Liver (tissue), 9 donors: ENCODE measurements around the gene SLC1A5. TPM values are rescaled to one million over a fixed set of nuclear protein-coding genes. Genes with fewer than 3 reads are reported as not detected.

Source experiments
- DNase-seq: peaks from one replicate; pipeline ENCODE4 v3.0.0-alpha.2; 2017; ENCODE audit warnings: low spot score
- H3K27ac ChIP-seq, 2 donors: one replicate each; pipeline ENCODE4 v1.7.0; 2013; ENCODE audit warnings: inconsistent platforms in 2 of 2, low read length in 2 of 2, control low read depth in 1 of 2, low read depth in 1 of 2, mild to moderate bottlenecking in 1 of 2
- H3K27me3 ChIP-seq, 4 donors: one replicate each; pipeline versions ENCODE4 v1.6.1 to v1.7.0; 2013; ENCODE audit warnings: low read length in 3 of 4, inconsistent platforms in 1 of 4, mild to moderate bottlenecking in 1 of 4, moderate library complexity in 1 of 4; ENCODE audit not compliant: control insufficient read depth in 4 of 4, insufficient read depth in 4 of 4
- H3K36me3 ChIP-seq, 4 donors: one replicate each; pipeline versions ENCODE4 v1.6.1 to v1.7.0; 2013; ENCODE audit warnings: low read length in 3 of 4, mild to moderate bottlenecking in 3 of 4, low read depth in 1 of 4, moderate library complexity in 1 of 4; ENCODE audit not compliant: control insufficient read depth in 4 of 4, insufficient read depth in 3 of 4
- H3K4me1 ChIP-seq, 4 donors: one replicate each; pipeline versions ENCODE4 v1.6.1 to v1.7.0; 2013; ENCODE audit warnings: low read length in 3 of 4, mild to moderate bottlenecking in 3 of 4, moderate library complexity in 1 of 4; ENCODE audit not compliant: control insufficient read depth in 4 of 4, insufficient read depth in 4 of 4
- H3K4me3 ChIP-seq, 3 donors: one replicate each; pipeline versions ENCODE4 v1.6.1 to v1.7.0; 2013; ENCODE audit warnings: low read length in 3 of 3, control low read depth in 1 of 3, low read depth in 1 of 3, mild to moderate bottlenecking in 1 of 3
- H3K9ac ChIP-seq, 2 donors: one replicate each; pipeline ENCODE4 v1.7.0; 2013; ENCODE audit warnings: low read length in 2 of 2, mild to moderate bottlenecking in 2 of 2, moderate library complexity in 2 of 2, control low read depth in 1 of 2, low read depth in 1 of 2
- H3K9me3 ChIP-seq, 4 donors: one replicate each; pipeline versions ENCODE4 v1.6.1 to v1.7.0; 2013; ENCODE audit warnings: low read length in 3 of 4; ENCODE audit not compliant: control insufficient read depth in 4 of 4
- EGR1 ChIP-seq, 2 donors: IDR thresholded peaks; 2 replicates each; pipeline ENCODE4 v1.6.1; 2016 to 2018; ENCODE audit warnings: antibody characterized with exemption in 2 of 2, low read depth in 2 of 2
- FOXA2 ChIP-seq: IDR thresholded peaks from 2 replicates; pipeline ENCODE4 v1.6.1; 2016; ENCODE audit warnings: antibody characterized with exemption
- GABPA ChIP-seq, 2 donors: IDR thresholded peaks in 1 of 2; conservative IDR thresholded peaks in 1 of 2; 2 replicates each; pipeline ENCODE4 v1.6.1; 2016; ENCODE audit warnings: antibody characterized with exemption in 2 of 2, mild to moderate bottlenecking in 1 of 2, moderate library complexity in 1 of 2
- HNF4A ChIP-seq, 2 donors: conservative IDR thresholded peaks; 2 replicates each; pipeline ENCODE4 v1.6.1; 2016; ENCODE audit warnings: antibody characterized with exemption in 2 of 2, mild to moderate bottlenecking in 2 of 2
- HNF4G ChIP-seq: IDR thresholded peaks from 2 replicates; pipeline ENCODE4 v1.6.1; 2016; ENCODE audit warnings: antibody characterized with exemption
- NR2F2 ChIP-seq: IDR thresholded peaks from 2 replicates; pipeline ENCODE4 v1.6.1; 2016; ENCODE audit warnings: antibody characterized with exemption
- SP1 ChIP-seq: IDR thresholded peaks from 2 replicates; pipeline ENCODE4 v1.6.1; 2018; ENCODE audit warnings: antibody characterized with exemption, mild to moderate bottlenecking
- TAF1 ChIP-seq: conservative IDR thresholded peaks from 2 replicates; pipeline ENCODE4 v1.6.1; 2016; ENCODE audit warnings: antibody characterized with exemption, mild to moderate bottlenecking
- YY1 ChIP-seq: IDR thresholded peaks from 2 replicates; pipeline ENCODE4 v1.6.1; 2016; ENCODE audit warnings: antibody characterized with exemption, mild to moderate bottlenecking
- WGBS: extraction: QIAGEN DNeasy Blood & Tissue Kit; methylation state at CpG from one replicate; pipeline ENCODE4 v1.1.7; 2013; 5-methylcytosine and 5-hydroxymethylcytosine counted together
- polyA plus RNA-seq, 2 donors: library from polyadenylated mRNA; stranded (reverse) in 1 of 2; unstranded in 1 of 2; fragments of 200-250 nt in 1 of 2; fragments of >200 nt in 1 of 2; fragmentation: Nextera tagmentation in 1 of 2; extraction: Ambion mirVana in 1 of 2; gene quantifications; one replicate each; pipeline versions ENCODE4 v1.2.1 to v1.2.3, GENCODE V29; 2013 to 2015
- total RNA-seq, 2 donors: library from RNA; depleted of rRNA; stranded (reverse); fragments of >200 nt; gene quantifications; one replicate each; pipeline ENCODE4 v1.2.3, GENCODE V29; 2014
- TF ChIP-seq, protein P1 (sequence below): fragments of 150-350 bp; IDR thresholded peaks from 2 replicates; pipeline ENCODE4 v1.5.1; 2017; ENCODE audit warnings: improper control_type of control experiment, low read depth, low read length; ENCODE audit not compliant: missing input control
- TF ChIP-seq, protein P2 (sequence below): IDR thresholded peaks from 2 replicates; pipeline ENCODE4 v1.6.1; 2016; ENCODE audit warnings: antibody characterized with exemption
- TF ChIP-seq, protein P3 (sequence below): IDR thresholded peaks from 2 replicates; pipeline ENCODE4 v1.6.1; 2016; ENCODE audit warnings: antibody characterized with exemption
- donor health status: healthy.
- donor health status: healthy.
- donor health status: healthy.
- donor health status: healthy.
- donor health status: healthy.

The SLC1A5 gene
- total and polyA plus RNA-seq, 4 donors = 1.5 to 90.8 (median 6.1) TPM

DNA sequence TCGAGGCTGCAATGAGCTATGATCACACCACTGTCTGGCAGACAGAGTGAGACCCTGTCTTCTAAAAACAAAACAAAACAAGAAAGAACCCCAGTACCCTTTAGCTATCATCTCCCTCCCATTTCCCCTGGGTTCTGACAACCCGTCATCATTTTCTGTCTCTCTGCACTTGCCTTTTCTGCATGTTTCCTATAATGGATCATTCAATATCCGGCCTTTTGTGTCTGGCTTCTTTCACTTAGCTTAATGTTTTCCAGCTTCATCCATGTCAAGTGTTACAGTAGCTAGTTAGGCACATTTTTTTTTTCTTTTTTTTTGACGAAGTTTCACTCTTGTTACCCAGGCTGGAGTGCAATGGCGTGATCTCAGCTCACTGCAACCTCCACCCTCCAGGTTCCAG is 45.7 kb upstream of the SLC1A5 start:
- no peaks in the 10 kb centered on the region for H3K27me3 ChIP-seq
- H3K4me1 ChIP-seq = peaks cover 0 to 10% (median 6%) of the 10 kb centered on the region in 4 donors
- H3K27ac ChIP-seq = no peak overlapping the region
- TF ChIP-seq, protein P1, sequence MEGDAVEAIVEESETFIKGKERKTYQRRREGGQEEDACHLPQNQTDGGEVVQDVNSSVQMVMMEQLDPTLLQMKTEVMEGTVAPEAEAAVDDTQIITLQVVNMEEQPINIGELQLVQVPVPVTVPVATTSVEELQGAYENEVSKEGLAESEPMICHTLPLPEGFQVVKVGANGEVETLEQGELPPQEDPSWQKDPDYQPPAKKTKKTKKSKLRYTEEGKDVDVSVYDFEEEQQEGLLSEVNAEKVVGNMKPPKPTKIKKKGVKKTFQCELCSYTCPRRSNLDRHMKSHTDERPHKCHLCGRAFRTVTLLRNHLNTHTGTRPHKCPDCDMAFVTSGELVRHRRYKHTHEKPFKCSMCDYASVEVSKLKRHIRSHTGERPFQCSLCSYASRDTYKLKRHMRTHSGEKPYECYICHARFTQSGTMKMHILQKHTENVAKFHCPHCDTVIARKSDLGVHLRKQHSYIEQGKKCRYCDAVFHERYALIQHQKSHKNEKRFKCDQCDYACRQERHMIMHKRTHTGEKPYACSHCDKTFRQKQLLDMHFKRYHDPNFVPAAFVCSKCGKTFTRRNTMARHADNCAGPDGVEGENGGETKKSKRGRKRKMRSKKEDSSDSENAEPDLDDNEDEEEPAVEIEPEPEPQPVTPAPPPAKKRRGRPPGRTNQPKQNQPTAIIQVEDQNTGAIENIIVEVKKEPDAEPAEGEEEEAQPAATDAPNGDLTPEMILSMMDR = no peak
- TF ChIP-seq, protein P2, sequence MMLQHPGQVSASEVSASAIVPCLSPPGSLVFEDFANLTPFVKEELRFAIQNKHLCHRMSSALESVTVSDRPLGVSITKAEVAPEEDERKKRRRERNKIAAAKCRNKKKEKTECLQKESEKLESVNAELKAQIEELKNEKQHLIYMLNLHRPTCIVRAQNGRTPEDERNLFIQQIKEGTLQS = no peak
- TF ChIP-seq, protein P3, sequence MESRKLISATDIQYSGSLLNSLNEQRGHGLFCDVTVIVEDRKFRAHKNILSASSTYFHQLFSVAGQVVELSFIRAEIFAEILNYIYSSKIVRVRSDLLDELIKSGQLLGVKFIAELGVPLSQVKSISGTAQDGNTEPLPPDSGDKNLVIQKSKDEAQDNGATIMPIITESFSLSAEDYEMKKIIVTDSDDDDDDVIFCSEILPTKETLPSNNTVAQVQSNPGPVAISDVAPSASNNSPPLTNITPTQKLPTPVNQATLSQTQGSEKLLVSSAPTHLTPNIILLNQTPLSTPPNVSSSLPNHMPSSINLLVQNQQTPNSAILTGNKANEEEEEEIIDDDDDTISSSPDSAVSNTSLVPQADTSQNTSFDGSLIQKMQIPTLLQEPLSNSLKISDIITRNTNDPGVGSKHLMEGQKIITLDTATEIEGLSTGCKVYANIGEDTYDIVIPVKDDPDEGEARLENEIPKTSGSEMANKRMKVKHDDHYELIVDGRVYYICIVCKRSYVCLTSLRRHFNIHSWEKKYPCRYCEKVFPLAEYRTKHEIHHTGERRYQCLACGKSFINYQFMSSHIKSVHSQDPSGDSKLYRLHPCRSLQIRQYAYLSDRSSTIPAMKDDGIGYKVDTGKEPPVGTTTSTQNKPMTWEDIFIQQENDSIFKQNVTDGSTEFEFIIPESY = no peak
- TF ChIP-seq HNF4G = no peak
- no peak for TF ChIP-seq TAF1
- TF ChIP-seq FOXA2 = no peak
- no peak overlapping the region for H3K9ac ChIP-seq
- DNase-seq = no peak
- 81% methylated on average over 5 of the region's 5 CpGs for WGBS
- no peaks in the 10 kb centered on the region for H3K9me3 ChIP-seq
- peaks cover 0 to 9% (median 3%) of the 10 kb centered on the region in 4 donors for H3K36me3 ChIP-seq
- no peak overlapping the region for H3K4me3 ChIP-seq

DNA sequence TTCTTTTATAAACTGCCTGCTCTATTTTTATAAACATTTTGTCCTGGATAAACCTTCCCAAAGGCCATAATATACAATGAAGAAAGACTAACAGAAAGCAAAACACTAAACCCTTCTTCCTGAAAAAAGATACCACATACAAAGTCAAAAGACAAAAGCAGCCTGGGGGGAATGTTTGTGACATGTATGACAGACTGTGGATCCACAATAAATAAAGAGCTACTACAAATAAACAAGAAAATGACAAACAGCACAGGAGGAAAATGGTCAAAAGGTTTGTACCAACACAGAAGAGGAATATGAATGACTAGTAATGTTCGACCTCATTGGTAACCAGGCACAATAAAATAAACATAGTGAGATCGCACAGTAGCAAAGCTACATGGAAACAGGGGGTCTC is 42.5 kb upstream of the SLC1A5 start:
- H3K9me3 ChIP-seq = no peaks in the 10 kb centered on the region
- no peaks in the 10 kb centered on the region for H3K36me3 ChIP-seq
- H3K4me3 ChIP-seq = no peak overlapping the region
- 94% methylated on average over 2 of the region's 2 CpGs for WGBS
- H3K4me1 ChIP-seq = no peaks in the 10 kb centered on the region
- no peak overlapping the region for H3K9ac ChIP-seq
- H3K27me3 ChIP-seq = no peaks in the 10 kb centered on the region
- no peak for DNase-seq
- no peak overlapping the region for H3K27ac ChIP-seq
- TF ChIP-seq FOXA2 (no peak), NR2F2 (no peak), YY1 (no peak), TAF1 (no peak), EGR1 (IDR thresholded peaks at IDR 0.05; ENCODE audit: low read depth in 2 of 2) (no peak), GABPA (IDR thresholded peaks at IDR 0.05 in 1 of 2, conservative IDR thresholded peaks at IDR 0.05 in 1 of 2) (no peak), HNF4A (conservative IDR thresholded peaks at IDR 0.05) (no peak), SP1 (no peak)
- TF ChIP-seq, protein P2 = no peak
- TF ChIP-seq, protein P3 = no peak
